Measurements from ENCODE around the gene ATG2A.

Gene ATG2A

DNA sequence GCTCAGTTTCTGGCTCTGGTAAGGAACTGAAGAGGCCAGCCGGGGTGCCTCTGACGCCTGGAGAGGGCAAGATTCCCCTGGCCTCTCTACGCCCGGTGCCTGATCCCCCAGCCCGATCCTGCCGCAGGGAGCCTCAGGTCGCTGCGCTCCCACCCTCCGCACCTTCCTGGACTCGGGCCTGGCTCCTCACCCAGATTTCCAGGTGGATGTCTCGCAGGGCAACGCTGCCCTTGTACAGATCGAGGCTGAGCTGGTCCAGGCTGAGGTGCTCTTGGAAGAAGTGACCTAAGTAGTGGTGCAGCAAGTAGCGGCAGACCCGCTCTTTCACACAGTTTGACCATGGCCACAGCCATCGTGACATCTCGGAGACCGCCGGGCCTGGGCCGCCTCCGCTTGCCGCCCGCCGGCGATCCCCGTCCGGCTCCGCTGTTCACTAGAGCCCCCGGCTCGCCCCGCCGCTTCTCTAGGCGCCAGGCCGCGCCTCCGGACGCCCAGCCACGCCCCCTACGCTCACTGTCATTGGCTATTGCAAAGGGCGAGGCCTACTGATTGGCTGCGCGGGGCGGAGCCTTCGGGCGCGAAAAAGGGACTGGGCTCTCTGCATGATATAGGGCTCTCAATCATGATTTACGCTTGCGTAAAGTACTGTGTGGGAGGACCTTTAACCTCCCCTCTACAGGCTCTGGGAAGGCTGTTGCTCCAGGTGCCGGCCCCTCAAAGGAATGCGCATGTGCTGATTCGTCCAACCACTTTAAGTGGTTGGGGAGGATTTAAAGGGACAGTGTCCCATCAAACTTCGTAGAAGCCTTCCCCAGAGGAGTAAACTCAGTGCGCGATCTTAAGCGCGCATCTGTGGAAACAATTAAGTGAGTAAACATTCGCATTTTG, at the start of gene ATG2A:
Gene ATG2A, minus strand, starts transcription at position 435 of the 888 bp plus-strand sequence. Its CDS starts 74 bp downstream, at position 361.
- DNase-seq (ENCODE audit: low read depth) = peak; percentile 98

DNA sequence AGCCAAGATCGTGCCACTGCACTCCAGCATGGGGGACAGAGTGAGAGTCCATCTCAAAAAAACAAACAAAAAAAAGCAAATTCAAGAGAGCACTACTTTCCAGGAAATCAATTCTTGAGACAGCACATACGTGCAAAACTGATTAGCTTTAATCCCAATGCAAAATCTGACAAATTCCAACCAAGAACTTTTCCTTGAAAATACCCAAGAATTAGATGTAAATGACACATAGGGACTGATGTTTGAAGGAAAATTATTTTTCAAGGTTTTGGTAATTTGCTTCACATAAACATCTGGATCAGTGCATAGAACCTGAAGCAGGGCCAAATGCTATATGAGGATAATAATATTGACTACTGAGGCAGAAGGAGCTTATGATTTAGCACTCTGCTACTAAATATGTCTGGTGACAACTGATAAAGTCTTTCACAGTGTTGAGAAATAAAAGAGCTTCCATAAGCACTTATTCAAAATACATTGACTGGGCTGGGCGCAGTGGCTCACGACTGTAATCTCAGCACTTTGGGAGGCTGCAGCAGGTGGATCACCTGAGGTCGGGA, 46.1 kb upstream of the ATG2A start:
- no peak for DNase-seq (ENCODE audit: low read depth)

DNA sequence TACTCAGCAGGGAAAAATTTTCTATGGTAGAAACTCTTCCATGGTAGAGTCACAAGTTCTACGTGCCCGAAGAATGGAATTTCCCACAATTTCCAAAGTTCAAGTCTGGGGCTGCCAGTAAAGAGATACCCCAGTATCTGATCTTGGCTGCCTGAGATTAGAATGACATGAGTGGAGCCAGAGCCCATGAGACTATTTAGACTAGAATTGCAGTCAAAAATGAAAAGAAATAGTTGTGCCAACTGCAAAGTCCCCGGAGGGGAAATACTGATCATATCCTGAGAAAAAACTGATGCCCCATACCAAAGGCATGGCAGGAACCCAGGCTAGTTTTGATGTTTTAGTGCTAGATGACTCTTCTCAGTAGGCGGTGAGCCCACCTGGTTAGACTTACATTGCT, 43.7 kb upstream of the ATG2A start:
- no peak for DNase-seq (ENCODE audit: low read depth)

DNA sequence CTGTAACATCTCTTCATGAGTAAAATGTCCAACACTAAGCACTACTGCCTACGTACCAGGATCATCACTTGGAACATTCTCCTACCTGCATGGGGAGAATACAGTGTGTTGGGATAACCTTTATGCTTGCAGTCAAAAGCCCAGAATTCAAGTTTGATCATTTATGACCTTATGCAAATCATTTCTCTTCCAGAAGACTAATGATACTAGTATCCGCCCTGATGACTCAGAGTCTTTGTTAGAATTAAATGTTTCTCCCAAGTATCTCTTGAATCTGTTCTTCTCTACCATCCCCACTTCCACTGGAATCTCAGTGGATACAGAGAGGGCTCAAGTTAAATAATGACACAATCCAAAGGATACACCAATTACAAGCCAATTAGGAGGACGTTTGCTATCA, 42.5 kb upstream of the ATG2A start:
- DNase-seq (ENCODE audit: low read depth) = no peak

DNA sequence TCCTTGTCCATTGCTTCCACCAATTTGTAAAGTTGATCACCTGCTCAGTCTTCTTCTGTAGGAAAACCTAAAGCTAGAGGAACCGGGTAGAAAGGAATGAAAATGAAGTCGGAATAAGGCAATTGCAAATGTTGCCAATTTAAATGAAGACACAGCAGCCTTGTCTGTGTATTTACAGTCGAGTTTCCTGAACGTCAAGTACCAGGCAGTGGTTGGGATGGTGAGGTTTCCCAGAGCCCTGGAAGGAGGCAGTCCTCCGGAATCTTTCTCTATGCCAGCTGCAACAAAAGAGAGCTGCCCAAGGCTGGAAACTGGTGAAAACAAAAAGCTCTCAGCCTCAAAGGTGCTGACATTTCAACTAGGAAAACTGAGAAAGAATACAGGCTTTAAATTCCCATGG, 37.2 kb upstream of the ATG2A start:
- no peak for DNase-seq (ENCODE audit: low read depth)

- no peak for DNase-seq (ENCODE audit: low read depth)
Measured at GRCh38 chr11:64951529-64951928, 34.5 kb upstream of the ATG2A start.

DNA sequence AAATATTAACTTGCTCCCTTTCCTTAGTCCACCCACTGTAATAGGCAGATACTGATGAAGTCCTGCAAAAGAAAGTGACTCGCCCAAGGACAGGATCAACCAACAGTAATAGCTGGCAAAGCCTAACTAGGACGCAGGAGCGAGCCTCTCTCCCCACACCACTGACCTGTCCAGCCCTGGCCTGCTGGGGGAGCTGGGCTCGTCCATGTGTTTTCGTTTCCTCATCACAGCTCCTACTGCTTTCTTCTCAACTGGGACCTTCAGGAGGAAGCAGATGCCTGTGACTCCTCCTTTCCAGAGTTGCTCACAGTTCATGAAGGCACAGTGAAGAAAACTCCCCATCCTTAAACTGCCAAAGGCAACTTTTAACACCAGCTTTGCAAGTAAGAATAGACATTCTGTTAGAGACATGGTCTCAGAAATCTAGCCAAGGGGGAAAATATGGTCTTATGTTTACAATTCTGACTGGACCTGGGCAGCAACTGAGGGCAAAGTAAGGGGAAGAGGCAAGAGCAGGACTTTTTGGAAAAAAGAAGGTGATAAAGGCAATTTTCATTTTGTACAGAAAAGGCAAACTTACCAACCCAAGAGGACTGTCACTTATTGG, 30.3 kb upstream of the ATG2A start:
- DNase-seq (ENCODE audit: low read depth) = no peak

DNA sequence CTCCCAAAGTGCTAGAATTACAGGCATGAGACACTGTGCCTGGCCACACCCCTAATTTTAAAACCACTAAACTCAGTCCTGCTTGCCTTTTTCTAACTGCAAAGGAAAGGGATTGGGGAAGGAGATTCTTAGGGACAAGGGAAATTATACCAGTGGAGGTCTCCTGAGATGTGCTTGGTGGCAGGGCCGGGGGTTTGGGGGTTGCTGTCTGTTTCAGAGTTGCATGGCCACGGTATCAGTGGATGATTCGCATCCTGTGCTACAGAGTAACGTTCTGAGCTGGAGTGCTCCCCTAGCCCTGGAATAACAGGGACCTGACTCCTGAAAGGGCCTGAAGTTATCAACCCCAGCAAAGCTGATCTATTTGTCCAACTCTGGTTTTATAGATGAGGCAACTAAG, 19.5 kb upstream of the ATG2A start:
- no peak for DNase-seq (ENCODE audit: low read depth)

DNA sequence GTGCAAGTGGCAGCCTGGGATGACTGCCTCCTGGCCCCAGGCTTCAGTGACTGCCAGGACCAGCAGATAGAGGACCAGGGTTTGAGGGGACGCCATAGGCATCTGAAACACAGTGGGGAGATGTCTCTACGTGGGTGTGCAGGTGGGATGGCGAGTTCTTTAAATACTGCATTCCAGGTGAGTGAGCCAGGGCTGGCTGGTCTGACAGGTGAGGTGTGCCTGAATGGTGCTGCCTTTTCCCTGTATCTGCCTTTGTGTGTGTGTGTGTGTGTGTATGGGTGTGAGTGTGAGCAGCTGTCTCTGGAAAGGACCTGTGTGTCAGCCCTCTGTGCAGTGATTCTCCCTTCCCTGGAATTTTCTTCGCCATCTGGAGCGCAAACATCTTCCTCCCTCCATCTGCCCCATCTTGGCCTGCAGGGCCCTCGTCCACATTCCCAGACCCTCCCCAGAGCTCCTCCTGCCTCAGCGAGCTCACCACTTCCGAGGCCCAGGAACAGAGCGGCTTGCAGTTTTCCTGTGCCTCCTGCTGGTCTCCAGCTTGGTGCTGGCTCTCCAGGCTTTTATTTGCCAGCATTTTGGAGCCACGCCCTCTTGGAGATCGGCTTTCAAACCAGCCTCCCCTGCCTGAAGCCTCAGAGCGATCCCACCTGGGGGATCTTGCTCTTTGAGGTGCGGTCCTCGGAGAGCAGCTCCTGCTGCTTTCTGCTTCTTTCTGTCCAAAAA, 18.5 kb upstream of the ATG2A start, which contains the start of gene GPHA2:
Gene GPHA2, minus strand, starts transcription at position 535 of the 723 bp plus-strand sequence. Its CDS starts 433 bp downstream, at position 102.
- DNase-seq (ENCODE audit: low read depth) = no peak

- DNase-seq (ENCODE audit: low read depth) = no peak
Measured at GRCh38 chr11:64934682-64935358, 17.8 kb upstream of the ATG2A start.

- DNase-seq (ENCODE audit: low read depth) = no peak
Measured at GRCh38 chr11:64933935-64934681, 17.1 kb upstream of the ATG2A start.

- no peak for DNase-seq (ENCODE audit: low read depth)
Measured at GRCh38 chr11:64933213-64933934, 16.4 kb upstream of the ATG2A start.

DNA sequence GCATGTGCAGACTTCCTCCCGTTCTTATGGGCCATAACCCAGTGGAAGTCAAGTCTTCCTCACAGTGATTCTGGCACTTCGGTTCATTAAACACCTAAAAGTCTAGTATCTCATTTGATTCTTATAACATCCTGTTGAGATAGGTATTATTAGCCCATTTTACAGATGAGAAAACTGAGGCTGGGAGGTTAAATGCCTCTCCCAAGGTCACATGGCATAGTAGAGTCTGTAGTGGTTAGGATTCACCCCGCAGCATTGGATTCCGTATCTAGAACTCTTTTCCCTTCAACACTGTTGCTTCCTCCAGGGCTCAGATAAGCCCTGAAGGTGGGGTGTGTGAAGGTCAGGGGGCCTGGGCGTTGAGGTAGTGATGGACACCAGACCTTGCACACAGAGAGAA, 15.3 kb upstream of the ATG2A start:
- no peak for DNase-seq (ENCODE audit: low read depth)

DNA sequence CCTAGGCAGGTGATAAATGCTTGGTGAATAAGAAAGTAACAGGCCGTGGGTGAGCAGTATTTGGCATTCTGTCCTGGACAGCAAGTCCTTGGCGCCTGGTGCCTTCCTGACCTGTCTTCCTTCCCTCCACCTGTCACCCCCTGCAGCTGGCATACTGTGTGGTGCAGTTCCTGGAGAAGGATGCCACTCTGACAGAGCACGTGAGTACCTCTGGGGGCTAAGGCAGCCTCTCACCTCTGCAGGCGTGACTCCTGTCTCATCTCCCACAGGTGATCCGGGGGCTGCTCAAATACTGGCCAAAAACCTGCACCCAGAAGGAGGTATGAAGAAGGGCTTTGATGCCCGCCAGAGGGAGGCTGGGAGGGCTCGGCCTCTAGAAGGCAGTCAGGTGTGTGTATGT, 14.3 kb upstream of the ATG2A start:
- DNase-seq (ENCODE audit: low read depth) = no peak

- DNase-seq (ENCODE audit: low read depth) = no peak
Measured at GRCh38 chr11:64930340-64930739, 13.3 kb upstream of the ATG2A start.

DNA sequence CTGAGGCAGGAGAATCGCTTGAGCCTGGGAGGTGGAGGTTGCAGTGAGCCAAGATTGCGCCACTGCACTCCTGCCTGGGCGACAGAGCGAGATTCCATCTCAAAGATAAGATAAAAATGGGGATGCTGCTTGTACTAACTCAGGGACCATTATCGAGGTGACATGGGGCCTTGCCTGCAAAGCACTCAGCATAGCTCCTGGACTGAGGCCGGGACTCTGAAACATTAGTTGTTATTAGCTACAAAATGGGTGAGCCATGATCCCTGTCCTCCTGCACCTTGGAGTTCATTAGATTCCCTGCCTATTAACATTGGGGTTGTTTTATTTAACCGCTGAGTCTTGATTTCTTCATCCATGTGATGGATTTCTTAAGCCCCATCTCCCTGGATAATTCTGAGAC, 12.6 kb upstream of the ATG2A start:
- DNase-seq (ENCODE audit: low read depth) = no peak

- no peak for DNase-seq (ENCODE audit: low read depth)
Measured at GRCh38 chr11:64928957-64929356, 11.9 kb upstream of the ATG2A start.

GRCh38 chr11:64926689-64927088, 9.7 kb upstream of the ATG2A start:
- DNase-seq (ENCODE audit: low read depth) = no peak

DNA sequence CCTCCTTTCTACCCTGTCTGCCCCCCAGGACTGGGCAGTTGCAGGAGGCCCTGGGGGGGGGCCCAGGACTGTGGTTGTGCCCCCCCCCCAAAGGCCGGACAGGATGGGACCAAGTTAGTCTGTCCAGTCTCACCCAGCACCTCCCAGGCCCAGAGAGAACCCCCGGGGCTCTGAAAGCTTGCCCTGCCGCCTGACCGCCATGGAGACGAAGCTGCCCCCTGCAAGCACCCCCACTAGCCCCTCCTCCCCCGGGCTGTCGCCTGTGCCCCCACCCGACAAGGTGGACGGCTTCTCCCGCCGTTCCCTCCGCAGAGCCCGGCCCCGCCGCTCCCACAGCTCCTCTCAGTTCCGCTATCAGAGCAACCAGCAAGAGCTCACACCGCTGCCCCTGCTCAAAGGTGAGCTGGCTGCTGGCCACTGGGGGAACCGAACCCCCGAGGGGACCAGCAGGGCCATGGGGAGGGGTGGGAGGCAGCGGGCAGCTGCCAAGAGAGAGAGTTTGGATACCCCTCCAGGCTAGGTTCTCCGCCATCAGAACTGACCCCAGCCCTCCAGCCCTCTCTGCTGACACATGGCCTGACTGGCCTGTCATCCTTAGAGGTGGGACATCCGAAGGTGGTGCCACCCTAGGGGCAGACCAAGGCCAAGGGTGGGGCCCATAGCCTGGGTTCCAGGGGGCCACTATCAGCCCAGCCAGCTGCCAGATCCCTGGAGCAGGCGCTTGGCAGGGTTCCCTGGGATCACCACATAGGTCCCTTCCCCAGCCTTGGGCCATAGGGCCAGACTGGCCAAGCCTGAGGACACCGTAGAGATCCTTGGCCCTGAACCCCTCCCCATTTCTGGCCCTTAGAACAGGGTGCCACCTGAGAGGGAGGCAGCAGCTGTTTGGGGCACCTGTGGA, 8.8 kb upstream of the ATG2A start:
- DNase-seq (ENCODE audit: low read depth) = no peak

All from stimulated activated CD8-positive, alpha-beta memory T cell treated with anti-CD3 and anti-CD28 coated beads, Interleukin-4, amount 100 ng/mL, for 24 hours (primary cell).